ENCODE results near the gene SARNP.

- TF ChIP-seq CTCF (IDR thresholded peaks at IDR 0.05; ENCODE audit: low read length), result no peak
- no peak for TF ChIP-seq EZH2 (IDR thresholded peaks at IDR 0.05; ENCODE audit: borderline replicate concordance, low read length)
Measured at GRCh38 chr12:55780685-55781084, 36.8 kb downstream of the SARNP start.
